Measurements from ENCODE around the gene MAML1.

Gene MAML1

DNA sequence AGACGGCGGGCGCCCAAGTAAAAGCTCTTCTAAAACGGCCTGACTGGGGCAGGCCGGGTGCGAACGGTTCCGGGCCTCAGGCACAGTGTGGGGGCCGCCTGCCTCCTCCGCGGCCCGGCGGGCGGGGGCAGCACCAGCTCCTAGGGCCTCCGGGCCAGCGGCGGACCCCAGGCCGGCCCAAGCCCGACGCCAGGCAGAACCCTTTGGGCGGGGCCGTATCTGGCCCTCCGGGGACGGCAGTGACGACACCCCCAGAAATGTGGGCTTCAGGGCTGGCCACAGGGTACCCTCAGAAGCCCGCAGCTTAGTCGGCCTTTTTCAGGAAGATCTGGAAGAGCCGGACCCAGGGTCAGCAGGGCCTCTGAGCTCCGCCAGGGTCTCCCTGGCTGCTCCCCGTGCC lies 65.1 kb downstream of the MAML1 start:
- no peak overlapping the region for H3K4me3 ChIP-seq (ENCODE audit: low read length)
- TF ChIP-seq ZNF274 (IDR thresholded peaks at IDR 0.05; ENCODE audit: low read depth, low read length), result no peak

DNA sequence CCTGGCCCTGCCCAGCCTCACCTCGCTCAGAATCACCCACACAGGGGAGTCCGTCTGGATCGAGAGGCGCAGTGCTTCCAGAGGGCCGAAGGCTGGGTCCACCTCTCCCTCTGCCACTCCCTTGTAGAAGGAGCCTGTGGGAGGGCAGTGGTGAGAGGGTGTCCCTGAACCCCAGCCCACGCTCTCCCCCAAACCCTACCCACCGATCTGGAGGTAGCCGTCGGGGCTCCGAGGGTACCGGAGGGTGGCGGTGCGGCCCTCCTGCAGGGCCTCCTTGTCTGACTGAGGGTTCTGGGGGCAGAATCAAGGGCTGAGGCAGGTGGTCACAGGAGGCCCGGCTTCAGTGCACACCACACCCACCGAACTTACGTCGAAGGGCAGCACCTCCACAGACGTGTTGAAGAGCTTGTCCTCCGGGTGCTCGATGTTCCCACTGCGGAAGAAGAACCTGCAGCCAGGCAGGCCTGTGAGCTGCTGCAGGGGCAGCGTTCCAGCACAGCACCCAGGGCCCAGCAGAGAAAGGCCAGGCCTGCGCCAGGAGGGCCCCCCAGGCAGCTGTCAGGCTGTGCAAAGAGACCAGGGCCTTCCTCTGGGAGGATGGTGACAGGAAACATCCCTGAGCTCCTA lies 65.6 kb downstream of the MAML1 start:
- TF ChIP-seq ZNF274 (IDR thresholded peaks at IDR 0.05; ENCODE audit: low read depth, low read length), result no peak
- H3K4me3 ChIP-seq (ENCODE audit: low read length), result no peak overlapping the region

DNA sequence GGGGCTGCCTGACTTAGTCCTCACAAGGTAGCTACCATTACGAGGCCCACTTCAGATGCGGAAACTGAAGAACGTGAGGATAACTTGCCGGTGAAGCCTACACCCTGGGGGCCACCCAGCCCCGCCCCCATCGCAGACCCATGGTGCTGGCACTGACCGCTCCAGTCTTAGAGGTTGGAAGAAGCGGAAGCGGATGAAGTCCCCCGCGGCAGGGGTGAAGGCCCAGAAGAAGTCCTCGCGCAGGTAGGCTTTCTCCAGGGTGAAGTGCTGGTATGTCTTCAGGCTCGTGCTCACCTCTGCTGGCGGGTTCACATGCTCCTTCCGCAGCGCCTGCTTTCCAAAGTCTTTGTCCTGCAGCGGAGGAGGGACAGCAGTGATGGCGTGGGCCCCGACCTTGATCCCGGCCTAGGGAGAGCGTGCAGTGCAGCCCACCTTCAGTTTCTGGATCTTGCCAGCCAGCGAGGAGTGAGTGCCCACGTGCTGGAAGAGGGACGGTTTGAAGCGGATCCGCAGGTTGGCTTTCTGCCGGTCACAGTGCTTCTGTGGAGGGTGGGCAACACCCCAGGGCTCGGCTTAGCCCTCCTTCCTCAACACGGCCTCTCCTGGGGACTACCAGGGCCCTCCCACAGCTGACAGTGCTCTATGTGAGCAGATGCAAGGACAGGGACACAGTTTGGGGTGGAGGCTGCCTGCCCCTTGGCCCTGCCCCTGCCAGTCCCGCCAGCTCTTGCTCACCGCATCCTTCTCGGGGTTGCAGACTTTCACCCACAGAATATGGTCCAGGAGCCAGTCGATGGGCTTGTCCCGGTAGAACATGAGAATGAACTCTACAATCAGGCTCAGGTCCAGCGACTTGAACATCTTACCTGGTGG lies 66.4 kb downstream of the MAML1 start:
- TF ChIP-seq ZNF274 (IDR thresholded peaks at IDR 0.05; ENCODE audit: low read depth, low read length), result no peak
- no peak overlapping the region for H3K4me3 ChIP-seq (ENCODE audit: low read length)

DNA sequence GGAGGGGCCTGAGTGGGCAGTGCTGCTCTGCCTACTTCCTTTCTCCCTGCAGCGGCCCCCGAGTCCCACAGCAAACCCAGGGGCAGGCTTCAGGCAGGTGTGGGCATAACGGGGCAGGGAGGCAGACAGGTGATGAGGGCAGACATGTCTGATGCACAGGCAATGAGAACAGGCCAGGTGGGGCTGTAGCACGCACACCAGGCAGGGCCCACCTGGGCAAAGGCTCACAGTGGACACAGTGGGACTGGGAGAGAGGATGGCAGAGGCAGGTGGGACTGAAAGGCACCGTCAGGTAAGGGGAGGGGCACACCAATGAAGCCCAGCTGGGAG lies 67.0 kb downstream of the MAML1 start:
- TF ChIP-seq ZNF274 (IDR thresholded peaks at IDR 0.05; ENCODE audit: low read depth, low read length), result no peak
- no peak overlapping the region for H3K4me3 ChIP-seq (ENCODE audit: low read length)

DNA sequence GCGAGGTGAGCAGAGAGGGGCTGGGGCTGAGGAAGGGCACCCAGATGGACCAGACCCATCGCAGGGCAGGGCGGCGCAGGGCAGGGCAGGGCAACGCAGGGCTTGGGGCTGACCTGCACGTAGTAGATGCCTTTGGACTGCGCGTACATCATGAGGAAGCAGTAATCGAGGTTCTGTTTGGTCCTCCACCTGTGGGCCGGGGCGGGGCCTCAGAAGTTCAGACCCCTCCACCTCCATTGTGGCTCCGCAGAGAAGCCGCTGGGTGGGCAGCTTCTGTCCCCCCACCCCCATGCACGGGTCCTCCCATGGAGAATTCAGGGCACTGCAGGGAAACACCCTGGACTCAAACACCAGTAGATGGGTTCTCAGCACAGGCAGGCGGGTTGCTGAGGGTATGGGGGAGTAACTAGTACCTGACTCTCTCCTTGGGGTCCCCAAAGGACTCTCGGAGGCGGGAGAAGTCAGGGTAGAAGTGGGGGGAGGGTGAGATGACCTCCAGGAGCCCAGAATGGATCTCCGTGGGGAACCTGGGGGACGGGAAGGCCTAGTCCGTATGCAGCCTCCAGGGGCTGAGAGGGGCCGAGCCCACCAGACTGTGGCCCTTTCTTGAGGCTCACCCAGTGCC lies 67.6 kb downstream of the MAML1 start:
- no peak overlapping the region for H3K4me3 ChIP-seq (ENCODE audit: low read length)
- no peak for TF ChIP-seq ZNF274 (IDR thresholded peaks at IDR 0.05; ENCODE audit: low read depth, low read length)

DNA sequence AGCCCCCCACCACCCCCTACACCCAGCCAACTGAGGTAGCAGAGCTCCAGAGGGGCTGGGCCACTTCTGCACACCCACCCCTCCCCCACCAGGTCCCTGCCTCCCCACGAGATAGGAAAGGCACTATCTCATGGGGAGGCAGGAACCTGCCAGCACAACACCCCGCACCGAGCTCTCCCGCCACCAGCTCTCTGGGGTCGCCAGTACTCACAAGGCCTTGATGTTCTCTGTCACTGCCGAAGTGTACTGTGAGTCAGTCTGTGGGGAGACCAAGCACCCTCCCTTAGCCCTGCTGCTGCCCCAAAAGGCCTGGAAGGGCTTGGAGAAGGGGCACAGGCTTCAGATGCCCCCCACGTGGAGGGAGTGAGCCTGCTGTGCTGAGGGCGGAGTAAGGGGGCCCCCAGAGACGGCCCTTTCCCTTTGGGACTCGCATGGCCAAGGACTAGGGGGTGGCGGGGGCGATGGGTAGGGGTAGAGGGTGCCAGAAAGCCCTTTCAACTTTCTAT lies 68.1 kb downstream of the MAML1 start:
- no peak for TF ChIP-seq ZNF274 (IDR thresholded peaks at IDR 0.05; ENCODE audit: low read depth, low read length)

DNA sequence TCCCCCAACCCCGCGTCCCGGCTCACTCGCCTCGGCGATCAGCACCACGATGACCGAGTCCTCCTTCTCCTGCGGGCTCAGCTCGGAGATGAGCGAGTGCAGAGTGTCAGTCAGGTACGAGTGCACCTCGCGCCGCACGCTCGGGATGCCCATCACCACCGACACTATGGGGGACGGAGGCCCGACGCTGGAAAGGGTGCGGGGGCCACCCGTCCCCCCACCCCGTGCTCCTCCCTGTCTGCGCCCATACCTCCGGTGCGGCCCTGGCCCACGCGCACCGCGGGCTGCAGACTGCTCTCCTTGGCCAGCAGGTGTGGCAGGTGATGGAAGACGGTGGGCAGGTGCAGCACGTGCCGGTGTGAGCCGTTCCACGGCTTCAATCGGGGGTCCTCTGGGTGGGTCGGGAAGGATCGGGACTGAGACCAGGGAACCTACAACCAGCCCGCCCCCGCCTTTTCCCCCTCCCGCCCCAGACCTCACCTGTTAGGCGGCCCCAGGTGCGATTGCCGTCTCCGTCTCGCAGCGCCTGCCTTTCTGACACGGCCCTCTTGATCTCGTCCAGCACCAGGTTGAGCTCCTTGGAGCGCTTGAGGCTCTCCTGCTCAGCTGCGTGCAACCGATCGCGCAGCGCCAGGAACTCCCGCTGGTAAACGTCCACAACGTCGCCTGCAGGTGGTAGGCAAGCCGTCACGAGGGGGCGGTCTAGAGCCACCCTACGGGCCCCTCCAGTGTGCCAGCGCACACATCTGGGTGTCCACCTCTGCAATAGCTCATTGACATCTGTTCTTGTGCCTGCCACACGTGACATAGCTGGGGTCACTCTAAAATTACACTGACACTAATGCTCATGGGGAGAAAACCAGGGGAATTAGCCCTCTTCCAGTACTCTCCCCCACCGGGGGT lies 68.9 kb downstream of the MAML1 start:
- no peak for TF ChIP-seq ZNF274 (IDR thresholded peaks at IDR 0.05; ENCODE audit: low read depth, low read length)
- H3K4me3 ChIP-seq (ENCODE audit: low read length), result no peak overlapping the region

More for the DNA sequence above, 68.1 kb downstream of the MAML1 start:
- no peak overlapping the region for H3K4me3 ChIP-seq (ENCODE audit: low read length)

DNA sequence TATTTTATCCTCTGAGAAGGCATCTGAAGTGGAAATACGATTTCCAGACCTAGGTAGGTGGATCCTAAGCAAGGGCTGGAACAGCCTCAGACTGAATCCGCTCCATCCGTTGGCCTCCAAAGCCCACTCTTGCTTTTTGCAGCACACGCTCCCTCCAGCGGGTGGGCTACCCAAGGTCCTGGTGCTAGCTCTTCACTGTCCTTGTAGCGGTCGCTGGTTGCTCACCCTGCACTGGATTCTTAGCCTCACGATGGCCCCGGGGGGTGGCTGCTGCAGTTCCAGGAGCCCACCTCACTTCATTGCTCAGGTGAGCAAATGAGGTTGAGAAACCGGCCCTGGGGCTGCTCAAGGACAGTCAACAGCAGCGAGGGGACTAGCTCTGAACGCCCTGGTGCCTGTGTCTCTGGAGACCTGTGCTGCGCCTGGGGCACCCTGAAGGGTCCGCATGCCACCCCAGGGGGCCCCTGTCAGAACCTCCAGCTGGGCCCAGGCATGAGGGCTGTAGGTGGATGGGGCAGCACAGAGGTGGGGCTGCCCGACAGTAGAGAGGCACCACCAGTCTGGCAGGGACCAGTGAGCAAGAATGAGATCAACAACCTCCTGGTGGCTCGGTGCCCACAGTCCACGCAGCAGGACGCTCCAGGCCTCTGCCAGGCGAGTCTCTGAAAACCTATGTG lies 69.7 kb downstream of the MAML1 start:
- no peak for TF ChIP-seq ZNF274 (IDR thresholded peaks at IDR 0.05; ENCODE audit: low read depth, low read length)

DNA sequence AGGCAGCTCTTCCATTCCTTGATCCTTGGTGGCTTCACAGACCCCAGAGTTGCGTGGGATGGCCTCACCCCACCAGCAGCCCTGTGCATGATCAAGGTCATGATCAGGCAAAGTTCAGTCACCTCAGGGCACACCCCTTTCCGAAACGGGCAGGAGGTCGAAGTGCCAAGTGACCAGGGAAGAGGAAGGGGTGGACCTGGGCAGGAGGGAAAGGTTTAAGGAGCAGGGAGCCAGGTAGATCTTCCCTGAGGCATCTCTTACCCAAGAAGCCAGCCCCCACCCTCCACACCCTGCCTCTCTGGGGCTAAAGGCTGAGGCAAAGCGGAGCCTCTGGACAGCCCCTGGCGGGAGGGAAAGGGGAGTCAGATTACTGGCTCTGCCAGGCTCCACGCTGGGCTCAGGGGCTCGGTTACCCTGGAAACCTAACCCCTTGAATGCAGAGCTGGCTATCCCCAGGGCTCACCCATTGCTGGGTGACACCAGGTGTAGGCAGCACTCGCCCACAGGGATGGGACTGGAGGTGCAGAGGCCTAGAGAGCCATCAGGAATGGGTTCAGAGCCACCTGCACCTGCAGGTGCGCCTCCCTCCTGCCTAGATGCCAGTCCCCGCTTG lies 70.4 kb downstream of the MAML1 start:
- no peak for TF ChIP-seq ZNF274 (IDR thresholded peaks at IDR 0.05; ENCODE audit: low read depth, low read length)
- no peak overlapping the region for H3K4me3 ChIP-seq (ENCODE audit: low read length)

More for the DNA sequence above, 69.7 kb downstream of the MAML1 start:
- no peak overlapping the region for H3K4me3 ChIP-seq (ENCODE audit: low read length)

DNA sequence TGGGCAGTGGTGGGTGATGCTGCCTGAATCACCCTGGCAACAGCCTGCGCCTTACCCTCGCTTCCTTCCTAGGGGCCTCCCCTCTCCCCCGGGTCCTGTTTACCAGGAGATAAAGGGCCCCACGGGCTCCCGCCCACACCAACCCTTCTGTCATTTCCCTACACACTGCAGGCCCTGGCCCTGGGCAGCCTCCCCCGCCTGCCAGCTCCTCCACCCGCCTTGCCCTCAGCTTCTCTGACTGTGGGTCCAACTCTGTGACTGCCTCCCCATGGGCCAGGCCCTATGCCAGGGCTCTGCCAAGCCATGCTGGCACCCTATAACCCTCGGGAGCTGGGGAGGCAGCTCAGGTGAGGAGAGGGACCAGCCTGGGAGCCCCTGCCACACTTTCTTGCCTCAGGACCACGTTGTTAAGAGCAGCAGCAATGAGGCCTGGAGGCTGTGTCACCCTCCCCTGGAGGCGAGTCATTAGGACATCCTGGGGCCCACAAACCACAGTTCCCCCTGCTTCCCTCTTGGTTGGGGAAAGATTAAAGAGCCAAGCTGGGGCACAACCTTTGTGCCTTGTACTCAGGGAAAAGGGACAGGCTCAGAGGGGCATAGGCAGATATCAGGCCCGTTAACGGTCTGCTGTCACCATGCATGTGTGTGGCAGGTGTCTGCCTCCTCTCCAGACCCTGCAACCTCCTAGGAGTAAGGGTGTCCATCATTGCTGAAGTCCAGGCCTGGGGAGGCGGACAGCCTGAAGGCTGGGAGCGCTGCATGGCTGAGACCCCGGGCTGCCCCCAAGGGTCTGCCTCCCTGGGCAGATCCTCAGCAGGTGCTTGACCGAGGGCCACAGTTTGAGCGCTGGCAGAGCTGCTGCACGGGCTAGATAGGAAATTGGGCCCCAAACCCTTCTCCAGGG lies 71.3 kb downstream of the MAML1 start:
- H3K4me3 ChIP-seq (ENCODE audit: low read length), result no peak overlapping the region
- no peak for TF ChIP-seq ZNF274 (IDR thresholded peaks at IDR 0.05; ENCODE audit: low read depth, low read length)

DNA sequence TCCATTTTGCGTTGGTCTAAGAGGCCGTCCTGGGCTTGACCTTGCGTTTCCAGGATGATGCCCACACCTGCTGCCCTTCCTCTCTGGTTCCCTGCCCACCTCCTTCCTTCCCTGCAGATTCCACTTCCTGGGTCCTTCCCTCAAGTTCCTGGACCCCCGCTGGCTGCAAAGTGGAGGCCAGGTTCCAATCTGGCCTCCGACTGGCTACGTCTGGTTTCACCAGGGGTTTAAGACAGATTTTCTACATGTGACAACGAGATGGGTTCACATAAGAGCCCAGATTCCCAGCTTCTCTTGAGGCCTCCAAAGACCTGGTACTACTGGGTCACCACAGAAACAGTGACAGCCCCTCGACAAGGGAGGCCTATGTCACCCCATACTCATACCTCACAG lies 71.9 kb downstream of the MAML1 start:
- no peak for TF ChIP-seq ZNF274 (IDR thresholded peaks at IDR 0.05; ENCODE audit: low read depth, low read length)
- H3K4me3 ChIP-seq (ENCODE audit: low read length), result no peak overlapping the region; the same call in 1 of the 2 replicates

DNA sequence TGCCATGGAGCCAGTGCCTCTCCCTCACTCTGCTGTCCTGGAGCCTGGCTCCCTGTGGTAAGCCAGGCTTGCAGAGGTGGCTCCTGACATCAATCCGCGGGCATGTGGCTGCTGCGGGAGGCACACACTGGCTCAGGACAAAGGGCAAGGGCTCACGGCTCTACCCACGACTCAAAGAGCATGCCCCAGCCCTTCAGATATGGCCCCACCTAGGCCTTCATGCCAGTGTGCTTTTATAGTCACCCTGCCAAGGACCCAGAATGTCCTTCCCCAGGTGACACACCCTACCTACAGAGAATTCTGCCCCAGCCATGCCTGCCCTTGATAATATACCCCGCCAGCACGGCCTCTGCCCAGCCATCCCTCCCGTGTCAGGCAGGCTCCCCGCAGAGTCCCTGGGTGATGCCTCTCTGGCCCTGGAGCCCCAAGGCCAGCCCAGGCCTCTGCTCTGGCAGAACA lies 72.5 kb downstream of the MAML1 start:
- peak overlapping the region; percentile 89; the same call in 1 of the 2 replicates for H3K4me3 ChIP-seq (ENCODE audit: low read length)
- no peak for TF ChIP-seq ZNF274 (IDR thresholded peaks at IDR 0.05; ENCODE audit: low read depth, low read length)

Measured in GM08714 (cell line).